ENCODE measurements around the gene CCDC43. TPM values are rescaled to one million over a fixed set of nuclear protein-coding genes. Genes with fewer than 3 reads are reported as not detected.

The CCDC43 gene
- total and polyA plus RNA-seq, 2 of the 13 experiments (the other 11 are each of a cell fraction or from before 2014, with no cell fraction given) = 17.5 to 94.8 TPM

DNA sequence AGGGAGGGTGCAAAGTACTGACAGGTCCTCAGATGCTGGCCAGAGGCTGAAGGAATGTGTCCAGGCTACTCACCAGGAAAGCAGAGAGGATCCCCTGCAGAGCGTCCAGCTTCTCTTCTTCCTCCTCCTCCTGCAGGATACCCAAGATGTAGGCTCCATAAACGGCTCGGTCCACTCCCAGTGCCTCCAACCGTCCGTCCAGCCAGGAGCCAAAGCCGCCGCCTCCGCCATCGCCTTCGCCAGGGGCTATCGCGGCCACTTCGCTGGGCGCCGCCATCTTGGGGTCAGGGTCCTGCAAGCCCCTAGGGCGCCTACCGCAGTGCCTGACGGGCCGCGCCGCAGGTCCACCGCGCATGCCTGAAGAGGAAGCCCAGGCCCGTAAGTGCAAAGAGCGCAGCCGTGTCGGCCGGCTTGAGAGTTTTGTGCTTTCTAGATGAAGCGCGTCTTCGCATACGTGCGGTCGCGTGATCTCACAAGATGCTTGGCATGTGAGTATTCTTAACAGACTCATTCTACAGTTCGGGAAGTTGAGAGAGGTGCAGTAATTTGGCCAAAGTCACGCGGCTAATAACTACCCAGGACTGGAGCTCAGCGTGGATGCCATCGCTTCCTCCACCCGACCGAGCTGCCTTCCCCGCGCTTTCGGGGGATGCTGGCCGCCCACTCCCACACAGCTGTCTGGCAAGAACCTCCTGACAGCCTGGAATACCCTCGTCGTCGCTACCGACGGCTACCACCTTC, at the start of gene CCDC43 (continued):
- TF ChIP-seq, protein P1, sequence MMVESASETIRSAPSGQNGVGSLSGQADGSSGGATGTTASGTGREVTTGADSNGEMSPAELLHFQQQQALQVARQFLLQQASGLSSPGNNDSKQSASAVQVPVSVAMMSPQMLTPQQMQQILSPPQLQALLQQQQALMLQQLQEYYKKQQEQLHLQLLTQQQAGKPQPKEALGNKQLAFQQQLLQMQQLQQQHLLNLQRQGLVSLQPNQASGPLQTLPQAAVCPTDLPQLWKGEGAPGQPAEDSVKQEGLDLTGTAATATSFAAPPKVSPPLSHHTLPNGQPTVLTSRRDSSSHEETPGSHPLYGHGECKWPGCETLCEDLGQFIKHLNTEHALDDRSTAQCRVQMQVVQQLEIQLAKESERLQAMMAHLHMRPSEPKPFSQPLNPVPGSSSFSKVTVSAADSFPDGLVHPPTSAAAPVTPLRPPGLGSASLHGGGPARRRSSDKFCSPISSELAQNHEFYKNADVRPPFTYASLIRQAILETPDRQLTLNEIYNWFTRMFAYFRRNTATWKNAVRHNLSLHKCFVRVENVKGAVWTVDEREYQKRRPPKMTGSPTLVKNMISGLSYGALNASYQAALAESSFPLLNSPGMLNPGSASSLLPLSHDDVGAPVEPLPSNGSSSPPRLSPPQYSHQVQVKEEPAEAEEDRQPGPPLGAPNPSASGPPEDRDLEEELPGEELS (CRISPR knock-in tag; IDR thresholded peaks at IDR 0.05) = peak; percentile 69
- TF ChIP-seq ZNF850 (CRISPR knock-in tag; conservative IDR thresholded peaks at IDR 0.05) (0 out of 2 replicates have a peak, but pooled peaks have one; percentile 82), ZMYM2 (CRISPR knock-in tag; IDR thresholded peaks at IDR 0.05) (0 out of 2 replicates have a peak, but pooled peaks have one; percentile 24), LCORL (IDR thresholded peaks at IDR 0.05) (no peak), LCORL (CRISPR knock-in tag; IDR thresholded peaks at IDR 0.05) (no peak), HOXA7 (CRISPR knock-in tag; IDR thresholded peaks at IDR 0.05) (no peak), ZNF317 (CRISPR knock-in tag; IDR thresholded peaks at IDR 0.05) (peak; percentile 86; the same call in 1 of the 2 replicates), ZFX (CRISPR knock-in tag; IDR thresholded peaks at IDR 0.05; ENCODE audit: low read depth) (peak; percentile 97), PLRG1 (conservative IDR thresholded peaks at IDR 0.05) (no peak), ZFP41 (CRISPR knock-in tag; IDR thresholded peaks at IDR 0.05; ENCODE audit: borderline replicate concordance) (no peak; the same call in 1 of the 2 replicates), ZSCAN22 (CRISPR knock-in tag; IDR thresholded peaks at IDR 0.05) (peak; percentile 90), ETV6 (CRISPR knock-in tag; conservative IDR thresholded peaks at IDR 0.05) (0 out of 2 replicates have a peak, but pooled peaks have one; percentile 64), MXD4 (CRISPR knock-in tag; IDR thresholded peaks at IDR 0.05) (peak; percentile 86), RFXANK (CRISPR knock-in tag; IDR thresholded peaks at IDR 0.05) (no peak)
- TF ChIP-seq, protein P2, sequence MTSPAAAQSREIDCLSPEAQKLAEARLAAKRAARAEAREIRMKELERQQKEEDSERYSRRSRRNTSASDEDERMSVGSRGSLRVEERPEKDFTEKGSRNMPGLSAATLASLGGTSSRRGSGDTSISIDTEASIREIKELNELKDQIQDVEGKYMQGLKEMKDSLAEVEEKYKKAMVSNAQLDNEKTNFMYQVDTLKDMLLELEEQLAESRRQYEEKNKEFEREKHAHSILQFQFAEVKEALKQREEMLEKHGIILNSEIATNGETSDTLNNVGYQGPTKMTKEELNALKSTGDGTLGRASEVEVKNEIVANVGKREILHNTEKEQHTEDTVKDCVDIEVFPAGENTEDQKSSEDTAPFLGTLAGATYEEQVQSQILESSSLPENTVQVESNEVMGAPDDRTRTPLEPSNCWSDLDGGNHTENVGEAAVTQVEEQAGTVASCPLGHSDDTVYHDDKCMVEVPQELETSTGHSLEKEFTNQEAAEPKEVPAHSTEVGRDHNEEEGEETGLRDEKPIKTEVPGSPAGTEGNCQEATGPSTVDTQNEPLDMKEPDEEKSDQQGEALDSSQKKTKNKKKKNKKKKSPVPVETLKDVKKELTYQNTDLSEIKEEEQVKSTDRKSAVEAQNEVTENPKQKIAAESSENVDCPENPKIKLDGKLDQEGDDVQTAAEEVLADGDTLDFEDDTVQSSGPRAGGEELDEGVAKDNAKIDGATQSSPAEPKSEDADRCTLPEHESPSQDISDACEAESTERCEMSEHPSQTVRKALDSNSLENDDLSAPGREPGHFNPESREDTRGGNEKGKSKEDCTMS (CRISPR knock-in tag; conservative IDR thresholded peaks at IDR 0.05) = no peak
- TF ChIP-seq, protein P3, sequence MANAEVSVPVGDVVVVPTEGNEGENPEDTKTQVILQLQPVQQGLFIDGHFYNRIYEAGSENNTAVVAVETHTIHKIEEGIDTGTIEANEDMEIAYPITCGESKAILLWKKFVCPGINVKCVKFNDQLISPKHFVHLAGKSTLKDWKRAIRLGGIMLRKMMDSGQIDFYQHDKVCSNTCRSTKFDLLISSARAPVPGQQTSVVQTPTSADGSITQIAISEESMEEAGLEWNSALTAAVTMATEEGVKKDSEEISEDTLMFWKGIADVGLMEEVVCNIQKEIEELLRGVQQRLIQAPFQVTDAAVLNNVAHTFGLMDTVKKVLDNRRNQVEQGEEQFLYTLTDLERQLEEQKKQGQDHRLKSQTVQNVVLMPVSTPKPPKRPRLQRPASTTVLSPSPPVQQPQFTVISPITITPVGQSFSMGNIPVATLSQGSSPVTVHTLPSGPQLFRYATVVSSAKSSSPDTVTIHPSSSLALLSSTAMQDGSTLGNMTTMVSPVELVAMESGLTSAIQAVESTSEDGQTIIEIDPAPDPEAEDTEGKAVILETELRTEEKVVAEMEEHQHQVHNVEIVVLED (CRISPR knock-in tag; IDR thresholded peaks at IDR 0.05; ENCODE audit: borderline replicate concordance) = peak; percentile 87; the same call in 1 of the 2 replicates
- TF ChIP-seq, protein P4, sequence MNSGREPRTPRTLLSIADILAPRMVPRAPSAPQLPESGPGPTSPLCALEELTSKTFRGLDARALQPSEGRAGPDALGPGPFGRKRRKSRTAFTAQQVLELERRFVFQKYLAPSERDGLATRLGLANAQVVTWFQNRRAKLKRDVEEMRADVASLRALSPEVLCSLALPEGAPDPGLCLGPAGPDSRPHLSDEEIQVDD (CRISPR knock-in tag; IDR thresholded peaks at IDR 0.05; ENCODE audit: borderline replicate concordance) = no peak
- TF ChIP-seq, protein P5, sequence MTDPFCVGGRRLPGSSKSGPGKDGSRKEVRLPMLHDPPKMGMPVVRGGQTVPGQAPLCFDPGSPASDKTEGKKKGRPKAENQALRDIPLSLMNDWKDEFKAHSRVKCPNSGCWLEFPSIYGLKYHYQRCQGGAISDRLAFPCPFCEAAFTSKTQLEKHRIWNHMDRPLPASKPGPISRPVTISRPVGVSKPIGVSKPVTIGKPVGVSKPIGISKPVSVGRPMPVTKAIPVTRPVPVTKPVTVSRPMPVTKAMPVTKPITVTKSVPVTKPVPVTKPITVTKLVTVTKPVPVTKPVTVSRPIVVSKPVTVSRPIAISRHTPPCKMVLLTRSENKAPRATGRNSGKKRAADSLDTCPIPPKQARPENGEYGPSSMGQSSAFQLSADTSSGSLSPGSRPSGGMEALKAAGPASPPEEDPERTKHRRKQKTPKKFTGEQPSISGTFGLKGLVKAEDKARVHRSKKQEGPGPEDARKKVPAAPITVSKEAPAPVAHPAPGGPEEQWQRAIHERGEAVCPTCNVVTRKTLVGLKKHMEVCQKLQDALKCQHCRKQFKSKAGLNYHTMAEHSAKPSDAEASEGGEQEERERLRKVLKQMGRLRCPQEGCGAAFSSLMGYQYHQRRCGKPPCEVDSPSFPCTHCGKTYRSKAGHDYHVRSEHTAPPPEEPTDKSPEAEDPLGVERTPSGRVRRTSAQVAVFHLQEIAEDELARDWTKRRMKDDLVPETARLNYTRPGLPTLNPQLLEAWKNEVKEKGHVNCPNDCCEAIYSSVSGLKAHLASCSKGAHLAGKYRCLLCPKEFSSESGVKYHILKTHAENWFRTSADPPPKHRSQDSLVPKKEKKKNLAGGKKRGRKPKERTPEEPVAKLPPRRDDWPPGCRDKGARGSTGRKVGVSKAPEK (CRISPR knock-in tag; IDR thresholded peaks at IDR 0.05; ENCODE audit: borderline replicate concordance) = no peak
- TF ChIP-seq, protein P6, sequence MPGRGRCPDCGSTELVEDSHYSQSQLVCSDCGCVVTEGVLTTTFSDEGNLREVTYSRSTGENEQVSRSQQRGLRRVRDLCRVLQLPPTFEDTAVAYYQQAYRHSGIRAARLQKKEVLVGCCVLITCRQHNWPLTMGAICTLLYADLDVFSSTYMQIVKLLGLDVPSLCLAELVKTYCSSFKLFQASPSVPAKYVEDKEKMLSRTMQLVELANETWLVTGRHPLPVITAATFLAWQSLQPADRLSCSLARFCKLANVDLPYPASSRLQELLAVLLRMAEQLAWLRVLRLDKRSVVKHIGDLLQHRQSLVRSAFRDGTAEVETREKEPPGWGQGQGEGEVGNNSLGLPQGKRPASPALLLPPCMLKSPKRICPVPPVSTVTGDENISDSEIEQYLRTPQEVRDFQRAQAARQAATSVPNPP (CRISPR knock-in tag; IDR thresholded peaks at IDR 0.05) = peak; percentile 97
